Gastrocnemius medialis (tissue), 4 donors: ENCODE data around the gene GALC. TPM values are rescaled to one million over a fixed set of nuclear protein-coding genes. Genes with fewer than 3 reads are reported as not detected.

Source experiments
- ATAC-seq, 2 donors: fragments of 150-250 bp; one replicate each; pipeline ENCODE4 v1.9.1; 2016
- DNase-seq, 2 donors: peaks; one replicate each; pipeline ENCODE4 v3.0.0-alpha.2; 2019
- H3K27ac ChIP-seq, 4 donors: fragments of 200-600 bp; sonication (generic); 1 replicate in 1 of 4; 2 replicates in 3 of 4; pipeline ENCODE4 v1.5.1; 2016 to 2018; ENCODE audit warnings: mild to moderate bottlenecking in 2 of 4, moderate library complexity in 1 of 4
- H3K27me3 ChIP-seq, 3 donors: fragments of 200-600 bp; sonication (generic) in 2 of 3; 1 replicate in 1 of 3; 2 replicates in 2 of 3; pipeline versions ENCODE4 v1.5.1 to v1.6.0; 2016 to 2019; ENCODE audit warnings: mild to moderate bottlenecking in 1 of 3, moderate library complexity in 1 of 3
- H3K36me3 ChIP-seq, 2 donors: fragments of 200-600 bp; sonication (generic) in 1 of 2; one replicate each; pipeline ENCODE4 v1.5.1; 2017 to 2018
- H3K4me1 ChIP-seq, 2 donors: fragments of 200-600 bp; sonication (generic) in 1 of 2; one replicate each; pipeline ENCODE4 v1.5.1; 2016 to 2017; ENCODE audit warnings: mild to moderate bottlenecking in 2 of 2
- H3K4me3 ChIP-seq, 4 donors: fragments of 200-600 bp; sonication (generic) in 3 of 4; 1 replicate in 1 of 4; 2 replicates in 3 of 4; pipeline ENCODE4 v1.5.1; 2016 to 2019; ENCODE audit warnings: mild to moderate bottlenecking in 2 of 4
- H3K9me3 ChIP-seq, 3 donors: fragments of 200-600 bp; sonication (generic) in 2 of 3; 1 replicate in 1 of 3; 2 replicates in 2 of 3; pipeline ENCODE4 v1.5.1; 2016 to 2019
- CTCF ChIP-seq, 5 experiments: fragments of 450-650 bp in 3 of 5; fragments of 200-600 bp in 2 of 5; sonication (generic) in 2 of 5; IDR thresholded peaks in 4 of 5; conservative IDR thresholded peaks in 1 of 5; 1 replicate in 4 of 5; 2 replicates in 1 of 5; pipeline ENCODE4 v1.5.1; 2016 to 2019; ENCODE audit warnings: antibody characterized with exemption in 5 of 5, mild to moderate bottlenecking in 3 of 5, moderate library complexity in 3 of 5
- POLR2A ChIP-seq, 2 donors: fragments of 450-650 bp; IDR thresholded peaks; one replicate each; pipeline ENCODE4 v1.6.1; 2017; ENCODE audit warnings: antibody characterized with exemption in 2 of 2, mild to moderate bottlenecking in 2 of 2, moderate library complexity in 2 of 2
- in situ Hi-C, 4 donors: fragments of 200-750 bp; cut with MboI; loops; one replicate each; pipeline versions ENCODE4 v1.15.0 to v1.8.0; 2017; ENCODE audit warnings: low sequenced_read_pairs in 4 of 4
- intact Hi-C: fragments of 100-400 bp; cut with DNase I; formaldehyde crosslinking; loops from one replicate; pipeline ENCODE4 v1.15.1; 2023; ENCODE audit warnings: low total_unique reads
- total RNA-seq, 4 donors: library from RNA; depleted of rRNA; stranded (reverse); fragments of >200 nt; gene quantifications; one replicate each; pipeline versions ENCODE4 v1.1.0 to v1.2.3, GENCODE V29; 2016

The GALC gene
- total RNA-seq, 4 donors from 2014 or later, result 10.5 to 23.2 (median 14.6) TPM

GRCh38 chr14:88036422-88036821 lies 43.4 kb upstream of the GALC start:
- no peak for TF ChIP-seq POLR2A (IDR thresholded peaks at IDR 0.05)
- TF ChIP-seq CTCF (IDR thresholded peaks at IDR 0.05 in 4 of 5, conservative IDR thresholded peaks at IDR 0.05 in 1 of 5), result no peak
- Histone ChIP-seq H3K9me3 (no peaks in the 10 kb centered on the region), H3K27me3 (no peaks in the 10 kb centered on the region), H3K4me3 (no peak overlapping the region), H3K27ac (no peak overlapping the region), H3K4me1 (no peaks in the 10 kb centered on the region), H3K36me3 (no peaks in the 10 kb centered on the region)
- ATAC-seq (no peak), DNase-seq (no peak)
- intact Hi-C loops (no loop called here), in situ Hi-C loops (no loop called here)

GRCh38 chr14:88034076-88034475 lies 41.1 kb upstream of the GALC start:
- TF ChIP-seq POLR2A (IDR thresholded peaks at IDR 0.05) (no peak), CTCF (IDR thresholded peaks at IDR 0.05 in 4 of 5, conservative IDR thresholded peaks at IDR 0.05 in 1 of 5) (no peak)
- intact Hi-C loops, result no loop called here
- ATAC-seq (no peak), DNase-seq (no peak)
- H3K4me3 ChIP-seq, result no peak overlapping the region
- H3K4me1 ChIP-seq, result no peaks in the 10 kb centered on the region
- no peak overlapping the region for H3K27ac ChIP-seq
- in situ Hi-C loops, result no loop called here
- H3K36me3 ChIP-seq, result no peaks in the 10 kb centered on the region
- H3K27me3 ChIP-seq, result no peaks in the 10 kb centered on the region
- no peaks in the 10 kb centered on the region for H3K9me3 ChIP-seq

GRCh38 chr14:88032373-88032772 lies 39.4 kb upstream of the GALC start:
- Histone ChIP-seq H3K27ac (no peak overlapping the region), H3K4me3 (no peak overlapping the region), H3K27me3 (no peaks in the 10 kb centered on the region), H3K36me3 (no peaks in the 10 kb centered on the region), H3K4me1 (no peaks in the 10 kb centered on the region), H3K9me3 (no peaks in the 10 kb centered on the region)
- DNase-seq (no peak), ATAC-seq (no peak)
- intact Hi-C loops (no loop called here), in situ Hi-C loops (no loop called here)
- TF ChIP-seq POLR2A (IDR thresholded peaks at IDR 0.05), result no peak
- TF ChIP-seq CTCF (IDR thresholded peaks at IDR 0.05 in 4 of 5, conservative IDR thresholded peaks at IDR 0.05 in 1 of 5), result no peak

- Histone ChIP-seq H3K4me3 (no peak overlapping the region), H3K36me3 (no peaks in the 10 kb centered on the region), H3K4me1 (no peaks in the 10 kb centered on the region), H3K27me3 (no peaks in the 10 kb centered on the region), H3K9me3 (no peaks in the 10 kb centered on the region), H3K27ac (no peak overlapping the region)
- TF ChIP-seq POLR2A (IDR thresholded peaks at IDR 0.05) (no peak), CTCF (IDR thresholded peaks at IDR 0.05 in 4 of 5, conservative IDR thresholded peaks at IDR 0.05 in 1 of 5) (no peak)
- DNase-seq (no peak), ATAC-seq (no peak)
- intact Hi-C loops (no loop called here), in situ Hi-C loops (no loop called here)
Measured at GRCh38 chr14:88030892-88031291, 37.9 kb upstream of the GALC start.

- intact Hi-C loops, result no loop called here
- DNase-seq (no peak), ATAC-seq (no peak)
- no peak overlapping the region for H3K27ac ChIP-seq
- no peaks in the 10 kb centered on the region for H3K27me3 ChIP-seq
- no peak overlapping the region for H3K4me3 ChIP-seq
- in situ Hi-C loops, result no loop called here
- H3K4me1 ChIP-seq, result no peaks in the 10 kb centered on the region
- no peaks in the 10 kb centered on the region for H3K36me3 ChIP-seq
- TF ChIP-seq POLR2A (IDR thresholded peaks at IDR 0.05) (no peak), CTCF (IDR thresholded peaks at IDR 0.05 in 4 of 5, conservative IDR thresholded peaks at IDR 0.05 in 1 of 5) (no peak)
- no peaks in the 10 kb centered on the region for H3K9me3 ChIP-seq
Measured at GRCh38 chr14:88030079-88030478, 37.1 kb upstream of the GALC start.
